Adrenal gland (tissue), 5 donors: ENCODE measurements around the gene RNASEL.

ENCODE experiments used
- CTCF ChIP-seq, 6 experiments: fragments of 450-650 bp in 4 of 6; fragments of 200-600 bp in 2 of 6; sonication (generic) in 1 of 6; IDR thresholded peaks; 1 replicate in 5 of 6; 2 replicates in 1 of 6; pipeline versions ENCODE4 v1.5.1 to v1.8.0; 2016 to 2021; ENCODE audit warnings: antibody characterized with exemption in 6 of 6, mild to moderate bottlenecking in 2 of 6, moderate library complexity in 1 of 6
- POLR2A ChIP-seq, 2 donors: fragments of 450-650 bp; IDR thresholded peaks; one replicate each; pipeline ENCODE4 v1.6.1; 2017; ENCODE audit warnings: antibody characterized with exemption in 2 of 2, mild to moderate bottlenecking in 2 of 2, moderate library complexity in 1 of 2
- donor health status: DM: no; HTN: no; CAD: no.

- TF ChIP-seq CTCF (IDR thresholded peaks at IDR 0.05) (no peak), POLR2A (IDR thresholded peaks at IDR 0.05) (no peak)
Measured at GRCh38 chr1:182600745-182601415, 11.8 kb upstream of the RNASEL start.
